ENCODE measurements around the gene GPHA2.
"Not testable (repeated sequence)": the region's sequence is repeated elsewhere in the genome, so short reads cannot be mapped to it uniquely, and the experiment has no call there.

GPHA2 gene

GRCh38 chr11:64935359-64936081, at the start of gene GPHA2:
TSS of gene GPHA2 (minus strand) at chr11:64935893. CDS start at chr11:64935460, 433 bp downstream.
- no peak for DNase-seq

GRCh38 chr11:64983339-64983738, 47.6 kb upstream of the GPHA2 start:
- not testable (repeated sequence) for DNase-seq

GRCh38 chr11:64976651-64977050, 41.0 kb upstream of the GPHA2 start:
- DNase-seq = no peak

- no peak for DNase-seq
These were observed 38.4 kb upstream of the GPHA2 start for GRCh38 chr11:64974124-64974523.

GRCh38 chr11:64971421-64972233, 35.9 kb upstream of the GPHA2 start, which contains the start of gene MAJIN:
TSS of gene MAJIN (minus strand) at chr11:64972108. CDS start at chr11:64959405, 12,703 bp downstream.
- DNase-seq = peak; percentile 96

GRCh38 chr11:64970731-64971151, 35.0 kb upstream of the GPHA2 start:
- peak; percentile 49 for DNase-seq

GRCh38 chr11:64969209-64969608, 33.5 kb upstream of the GPHA2 start:
- DNase-seq = no peak

- no peak for DNase-seq
These were observed 31.7 kb upstream of the GPHA2 start for GRCh38 chr11:64967375-64967774.

GRCh38 chr11:64963072-64963631, 27.5 kb upstream of the GPHA2 start:
- DNase-seq = no peak

- no peak for DNase-seq
These were observed 25.0 kb upstream of the GPHA2 start for GRCh38 chr11:64960719-64961118.

- no peak for DNase-seq
These were observed 23.8 kb upstream of the GPHA2 start for GRCh38 chr11:64959498-64959897.

- no peak for DNase-seq
These were observed 18.5 kb upstream of the GPHA2 start for GRCh38 chr11:64954201-64954600.

- no peak for DNase-seq
These were observed 15.8 kb upstream of the GPHA2 start for GRCh38 chr11:64951529-64951928.

- DNase-seq = no peak
These were observed 11.6 kb upstream of the GPHA2 start for GRCh38 chr11:64947208-64947814.

- DNase-seq = no peak
These were observed 846 bp upstream of the GPHA2 start for GRCh38 chr11:64936539-64936938.

GRCh38 chr11:64934682-64935358, 873 bp downstream of the GPHA2 start:
- DNase-seq = no peak

GRCh38 chr11:64933935-64934681, 1.6 kb downstream of the GPHA2 start:
- no peak for DNase-seq

- no peak for DNase-seq
These were observed 2.3 kb downstream of the GPHA2 start for GRCh38 chr11:64933213-64933934.

- no peak for DNase-seq
These were observed 3.4 kb downstream of the GPHA2 start for GRCh38 chr11:64932324-64932723.

- no peak for DNase-seq
These were observed 4.4 kb downstream of the GPHA2 start for GRCh38 chr11:64931290-64931689.

- DNase-seq = no peak
These were observed 5.4 kb downstream of the GPHA2 start for GRCh38 chr11:64930340-64930739.

Measured in activated CD4-positive, alpha-beta T cell treated with anti-CD3 and anti-CD28 coated beads for 48 hours (primary cell).